ENCODE data around the gene TAB3.

The TAB3 gene

GRCh38 chrX:30889147-30890140 lies at the start of gene TAB3:
TSS of gene TAB3 (minus strand) at chrX:30889254. CDS start at chrX:30859588, 29,666 bp downstream.
- peak; percentile 95 for DNase-seq

- DNase-seq: no peak
Observed at GRCh38 chrX:30938295-30938694, 49.2 kb upstream of the TAB3 start.

- peak; percentile 8 for DNase-seq
Observed at GRCh38 chrX:30935985-30936384, 46.9 kb upstream of the TAB3 start.

GRCh38 chrX:30931920-30932319 lies 42.9 kb upstream of the TAB3 start:
- no peak for DNase-seq

- no peak for DNase-seq
Observed at GRCh38 chrX:30930679-30931078, 41.6 kb upstream of the TAB3 start.

- DNase-seq: no peak
Observed at GRCh38 chrX:30930143-30930542, 41.1 kb upstream of the TAB3 start.

- no peak for DNase-seq
Observed at GRCh38 chrX:30920271-30920670, 31.2 kb upstream of the TAB3 start.

- no peak for DNase-seq
Observed at GRCh38 chrX:30918480-30918879, 29.4 kb upstream of the TAB3 start.

- no peak for DNase-seq
Observed at GRCh38 chrX:30913492-30913891, 24.4 kb upstream of the TAB3 start.

GRCh38 chrX:30910124-30910860 lies 21.2 kb upstream of the TAB3 start:
- DNase-seq: no peak

GRCh38 chrX:30906726-30907125 lies 17.7 kb upstream of the TAB3 start:
- no peak for DNase-seq

GRCh38 chrX:30905321-30905720 lies 16.3 kb upstream of the TAB3 start:
- no peak for DNase-seq

GRCh38 chrX:30904632-30905031 lies 15.6 kb upstream of the TAB3 start:
- no peak for DNase-seq

GRCh38 chrX:30904186-30904585 lies 15.1 kb upstream of the TAB3 start:
- no peak for DNase-seq

- DNase-seq: no peak
Observed at GRCh38 chrX:30900227-30900626, 11.2 kb upstream of the TAB3 start.

- DNase-seq: no peak
Observed at GRCh38 chrX:30898886-30899285, 9.8 kb upstream of the TAB3 start.

GRCh38 chrX:30895370-30895769 lies 6.3 kb upstream of the TAB3 start:
- DNase-seq: no peak

GRCh38 chrX:30893206-30893605 lies 4.2 kb upstream of the TAB3 start:
- no peak for DNase-seq

GRCh38 chrX:30892591-30892990 lies 3.5 kb upstream of the TAB3 start:
- no peak for DNase-seq

- peak; percentile 51 for DNase-seq
Observed at GRCh38 chrX:30888526-30889146, 418 bp downstream of the TAB3 start.

GRCh38 chrX:30887721-30888120 lies 1.3 kb downstream of the TAB3 start:
- no peak for DNase-seq

- no peak for DNase-seq
Observed at GRCh38 chrX:30887288-30887687, 1.8 kb downstream of the TAB3 start.

- no peak for DNase-seq
Observed at GRCh38 chrX:30885136-30885535, 3.9 kb downstream of the TAB3 start.
